ENCODE measurements around the gene ARRDC5.
A peak's percentile ranks its signal among the peaks of the same experiment; 100 is the strongest.
"Not testable (repeated sequence)": the region's sequence is repeated elsewhere in the genome, so short reads cannot be mapped to it uniquely, and the experiment has no call there.

ARRDC5 gene

GRCh38 chr19:4909897-4910593 is 7.3 kb upstream of the ARRDC5 start:
- DNase-seq = peak; percentile 91

- DNase-seq = no peak
Observed at GRCh38 chr19:4909156-4909896, 6.6 kb upstream of the ARRDC5 start, which contains the start of gene UHRF1. Gene UHRF1 (plus strand): TSS chr19:4909501. CDS start chr19:4910886, 1,385 bp downstream.

GRCh38 chr19:4908781-4909155 is 6.1 kb upstream of the ARRDC5 start:
- no peak for DNase-seq

GRCh38 chr19:4908360-4908759 is 5.7 kb upstream of the ARRDC5 start:
- no peak for DNase-seq

- DNase-seq = no peak
Observed at GRCh38 chr19:4906963-4907362, 4.3 kb upstream of the ARRDC5 start.

GRCh38 chr19:4904481-4904880 is 1.8 kb upstream of the ARRDC5 start:
- DNase-seq = no peak

GRCh38 chr19:4900879-4901278 is 1.8 kb downstream of the ARRDC5 start:
- DNase-seq = not testable (repeated sequence)

- DNase-seq = no peak
Observed at GRCh38 chr19:4897146-4897545, 5.5 kb downstream of the ARRDC5 start.

- DNase-seq = no peak
Observed at GRCh38 chr19:4896372-4896771, 6.3 kb downstream of the ARRDC5 start.

GRCh38 chr19:4892962-4893361 is 9.7 kb downstream of the ARRDC5 start:
- DNase-seq = not testable (repeated sequence)

GRCh38 chr19:4891066-4891465 is 11.6 kb downstream of the ARRDC5 start:
- no peak for DNase-seq

- no peak for DNase-seq
Observed at GRCh38 chr19:4889034-4889815, 13.5 kb downstream of the ARRDC5 start.

- not testable (repeated sequence) for DNase-seq
Observed at GRCh38 chr19:4887803-4888202, 14.9 kb downstream of the ARRDC5 start.

GRCh38 chr19:4884993-4885392 is 17.7 kb downstream of the ARRDC5 start:
- DNase-seq = not testable (repeated sequence)

- DNase-seq = not testable (repeated sequence)
Observed at GRCh38 chr19:4882874-4883273, 19.8 kb downstream of the ARRDC5 start.

GRCh38 chr19:4879041-4879440 is 23.7 kb downstream of the ARRDC5 start:
- no peak for DNase-seq

GRCh38 chr19:4878491-4878968 is 24.2 kb downstream of the ARRDC5 start:
- DNase-seq = no peak

GRCh38 chr19:4877753-4878490 is 24.8 kb downstream of the ARRDC5 start:
- no peak for DNase-seq

GRCh38 chr19:4873930-4874329 is 28.8 kb downstream of the ARRDC5 start:
- DNase-seq = no peak

GRCh38 chr19:4871711-4872110 is 31.0 kb downstream of the ARRDC5 start:
- no peak for DNase-seq

GRCh38 chr19:4870025-4870700 is 32.5 kb downstream of the ARRDC5 start:
- DNase-seq = peak; percentile 73

GRCh38 chr19:4868286-4868834 is 34.3 kb downstream of the ARRDC5 start:
- no peak for DNase-seq
